ENCODE data around the gene PARM1. TPM values are rescaled to one million over a fixed set of nuclear protein-coding genes. Genes with fewer than 3 reads are reported as not detected.

PARM1 gene, protein sequence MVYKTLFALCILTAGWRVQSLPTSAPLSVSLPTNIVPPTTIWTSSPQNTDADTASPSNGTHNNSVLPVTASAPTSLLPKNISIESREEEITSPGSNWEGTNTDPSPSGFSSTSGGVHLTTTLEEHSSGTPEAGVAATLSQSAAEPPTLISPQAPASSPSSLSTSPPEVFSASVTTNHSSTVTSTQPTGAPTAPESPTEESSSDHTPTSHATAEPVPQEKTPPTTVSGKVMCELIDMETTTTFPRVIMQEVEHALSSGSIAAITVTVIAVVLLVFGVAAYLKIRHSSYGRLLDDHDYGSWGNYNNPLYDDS
- 37.0 TPM for polyA plus RNA-seq

DNA sequence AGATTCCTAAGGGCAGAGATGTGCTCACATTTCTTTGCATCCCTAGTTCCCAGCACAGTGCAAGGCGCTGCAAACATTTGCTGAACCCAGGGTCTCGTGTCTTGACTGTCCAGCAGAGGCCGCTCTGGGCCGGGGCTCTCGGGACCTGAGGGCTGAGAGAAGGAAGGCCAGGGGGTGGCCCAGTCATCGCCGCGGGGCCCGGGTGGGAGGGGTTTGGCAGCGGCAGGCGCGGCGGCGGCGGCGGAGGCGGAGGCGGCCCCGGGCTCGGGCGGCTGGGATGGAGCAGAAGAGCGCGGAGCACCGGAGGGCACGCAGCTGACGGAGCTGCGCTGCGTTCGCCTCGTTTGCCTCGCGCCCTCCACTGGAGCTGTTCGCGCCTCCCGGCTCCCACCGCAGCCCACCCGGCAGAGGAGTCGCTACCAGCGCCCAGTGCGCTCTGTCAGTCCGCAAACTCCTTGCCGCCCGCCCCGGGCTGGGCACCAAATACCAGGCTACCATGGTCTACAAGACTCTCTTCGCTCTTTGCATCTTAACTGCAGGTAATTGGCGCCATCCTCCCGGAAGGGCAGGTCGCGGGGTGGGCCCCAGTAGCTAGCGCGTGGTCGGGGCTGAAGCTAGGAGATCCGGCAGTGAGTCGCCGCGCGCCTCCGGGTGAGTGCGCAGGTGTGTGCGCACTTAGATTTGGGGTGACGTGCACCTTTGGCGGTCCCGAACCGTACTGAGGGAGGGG lies at the start of gene PARM1:
Gene PARM1 (plus strand): TSS at position 285 of the 730 bp plus-strand sequence. CDS start 212 bp downstream, at position 497.
- H3K4me3 Mint-ChIP-seq: peak within 1 kb of the TSS; percentile 95 to 99 (median 99)
- H3K4me1 Mint-ChIP-seq: peaks cover 26 to 32% (median 29%) of the 10 kb centered on the region in 3 donors
- peak within 1 kb of the TSS; percentile 93 to 99 (median 96) for H3K27ac Mint-ChIP-seq
- H3K27me3 Mint-ChIP-seq: peaks cover 4% of the 10 kb centered on the region
- H3K36me3 Mint-ChIP-seq: peaks cover 8% of the 10 kb centered on the region
- no peaks in the 10 kb centered on the region for H3K9me3 Mint-ChIP-seq

DNA sequence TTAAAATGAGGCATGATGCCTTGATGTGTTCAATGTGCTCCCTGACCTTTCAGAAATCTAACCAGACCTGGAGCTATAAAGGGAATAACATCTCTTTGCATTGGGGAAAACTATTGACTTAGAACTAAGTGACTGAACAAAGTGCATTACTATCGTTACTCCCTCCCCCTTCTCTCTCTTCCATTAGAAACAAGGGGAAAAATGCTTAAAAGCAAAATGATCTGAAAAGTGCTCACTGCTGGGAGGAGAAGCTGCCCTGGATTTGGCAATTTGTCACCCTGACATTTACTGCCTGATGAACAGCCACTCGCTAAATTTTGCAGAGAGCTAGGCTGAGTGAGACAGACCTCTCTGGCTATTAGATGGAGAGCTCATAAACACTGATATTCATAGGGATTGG lies 48.6 kb upstream of the PARM1 start:
- Mint-ChIP-seq H3K27me3 (peaks cover 6% of the 10 kb centered on the region), H3K4me1 (no peaks in the 10 kb centered on the region), H3K4me3 (no peak overlapping the region), H3K9me3 (peaks cover 0 to 5% (median 3%) of the 10 kb centered on the region in 3 donors), H3K27ac (peak overlapping the region in 1 of 3 donors; percentile 32), H3K36me3 (no peaks in the 10 kb centered on the region)

DNA sequence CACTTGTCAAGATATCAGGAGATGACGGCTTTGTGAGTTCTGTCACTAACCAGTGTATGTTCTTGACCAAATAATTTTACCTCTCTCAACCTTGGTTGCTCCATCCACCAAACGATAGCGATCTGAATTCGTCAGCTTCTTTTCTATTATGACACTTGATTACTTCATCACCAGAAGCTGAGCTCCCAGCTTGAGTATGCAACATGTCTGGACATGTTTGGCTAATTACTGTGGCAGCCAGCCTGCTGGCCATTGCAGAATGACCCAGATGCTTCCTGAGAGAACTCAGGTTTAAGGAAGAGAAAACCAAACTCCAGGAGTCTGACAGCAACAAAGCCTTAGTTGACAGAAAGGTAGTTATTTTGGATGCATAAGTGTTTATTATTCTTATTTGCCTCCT lies 46.4 kb upstream of the PARM1 start:
- Mint-ChIP-seq H3K27ac (no peak overlapping the region), H3K36me3 (no peaks in the 10 kb centered on the region), H3K27me3 (peaks cover under 1% of the 10 kb centered on the region), H3K4me3 (no peak overlapping the region), H3K9me3 (peaks cover 0 to 1% (median 0%) of the 10 kb centered on the region in 3 donors), H3K4me1 (no peaks in the 10 kb centered on the region)

DNA sequence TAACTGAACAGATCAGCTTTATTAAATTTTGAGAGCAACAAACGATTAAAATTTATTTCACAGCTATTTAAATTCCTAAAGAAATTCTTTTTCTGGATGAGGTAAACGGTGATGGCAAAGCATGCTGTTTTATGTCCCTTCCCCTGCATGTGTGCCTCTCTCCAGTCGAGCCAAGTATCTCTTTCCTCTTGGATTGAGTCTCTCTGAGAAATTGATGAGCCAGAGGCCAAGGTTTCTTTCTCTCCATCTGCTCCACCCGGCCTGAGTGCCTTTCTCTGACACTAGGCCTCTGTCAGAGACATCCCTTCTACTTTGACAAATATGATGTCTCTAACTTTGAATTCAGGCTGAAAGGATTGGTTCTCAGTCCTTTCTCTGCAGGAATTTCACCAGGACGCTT lies 42.6 kb upstream of the PARM1 start:
- no peaks in the 10 kb centered on the region for H3K27me3 Mint-ChIP-seq
- no peak overlapping the region for H3K27ac Mint-ChIP-seq
- H3K9me3 Mint-ChIP-seq: no peaks in the 10 kb centered on the region
- no peak overlapping the region for H3K4me3 Mint-ChIP-seq
- H3K4me1 Mint-ChIP-seq: peaks cover 8 to 11% (median 9%) of the 10 kb centered on the region in 3 donors
- H3K36me3 Mint-ChIP-seq: no peaks in the 10 kb centered on the region

DNA sequence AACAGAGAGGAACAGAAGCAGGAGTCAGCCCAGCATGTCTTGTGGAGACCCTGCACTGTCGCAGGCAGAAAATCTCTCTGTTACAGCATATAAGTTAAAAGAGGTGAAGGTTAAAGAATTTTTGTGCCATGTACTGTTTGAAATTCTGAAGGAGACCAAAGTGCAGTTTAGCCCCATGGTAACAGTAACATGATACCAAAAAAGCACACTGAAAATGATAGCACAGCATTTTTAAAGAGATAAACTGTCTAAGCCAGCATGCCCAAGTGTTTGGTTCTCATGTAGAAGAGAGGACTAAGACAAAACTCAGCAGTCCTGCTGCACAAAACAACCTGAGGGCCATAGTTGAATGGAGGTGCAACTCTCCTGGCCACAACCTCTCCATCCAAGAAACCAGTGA lies 41.9 kb upstream of the PARM1 start:
- no peak overlapping the region for H3K27ac Mint-ChIP-seq
- H3K4me1 Mint-ChIP-seq: peaks cover 8 to 11% (median 9%) of the 10 kb centered on the region in 3 donors
- H3K4me3 Mint-ChIP-seq: no peak overlapping the region
- H3K36me3 Mint-ChIP-seq: no peaks in the 10 kb centered on the region
- H3K9me3 Mint-ChIP-seq: no peaks in the 10 kb centered on the region
- no peaks in the 10 kb centered on the region for H3K27me3 Mint-ChIP-seq

DNA sequence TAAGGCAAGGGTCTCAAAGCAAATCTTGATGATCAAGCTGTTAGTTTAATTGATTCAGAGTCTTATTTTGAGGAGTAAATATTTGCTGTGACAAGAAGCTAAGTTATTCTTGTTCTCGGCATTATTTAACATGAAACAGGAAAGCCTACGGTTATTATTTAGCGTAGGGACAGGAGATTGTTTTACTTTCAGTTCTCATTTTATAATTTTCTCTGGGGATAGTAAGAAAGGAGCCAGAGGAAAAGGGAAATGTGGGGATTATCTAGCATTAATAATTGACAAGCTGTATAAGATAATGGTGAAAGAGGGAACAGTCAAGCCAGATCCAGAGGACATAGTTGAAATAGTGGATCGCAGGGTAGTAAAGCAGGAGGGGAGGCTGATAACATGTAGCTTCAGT lies 39.7 kb upstream of the PARM1 start:
- Mint-ChIP-seq H3K27me3 (no peaks in the 10 kb centered on the region), H3K4me3 (peak overlapping the region in 2 of 4 donors; percentile 18 to 24), H3K36me3 (no peaks in the 10 kb centered on the region), H3K27ac (no peak overlapping the region), H3K9me3 (no peaks in the 10 kb centered on the region), H3K4me1 (peaks cover 8 to 11% (median 9%) of the 10 kb centered on the region in 3 donors)

DNA sequence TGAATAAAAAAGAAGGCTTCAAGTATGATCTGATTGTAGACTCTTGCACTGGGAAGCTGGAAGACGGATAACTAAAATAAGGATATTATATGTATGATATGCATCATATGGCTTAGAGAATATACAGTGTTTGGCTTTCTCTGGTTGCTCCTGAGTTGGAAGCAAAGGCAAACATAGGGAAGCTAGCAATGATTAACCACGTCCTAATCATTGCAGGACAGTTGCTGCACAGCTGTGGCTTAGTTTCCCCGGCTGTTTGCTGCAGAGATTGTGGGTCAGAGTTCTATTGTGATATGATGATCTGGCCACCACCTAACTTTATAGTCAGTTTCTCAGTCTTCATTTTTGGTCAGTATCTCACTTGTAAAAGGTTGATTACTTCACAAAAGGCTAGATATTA lies 36.3 kb upstream of the PARM1 start:
- Mint-ChIP-seq H3K4me3 (no peak overlapping the region), H3K4me1 (peaks cover 8 to 11% (median 9%) of the 10 kb centered on the region in 3 donors), H3K27me3 (no peaks in the 10 kb centered on the region), H3K36me3 (no peaks in the 10 kb centered on the region), H3K9me3 (no peaks in the 10 kb centered on the region), H3K27ac (no peak overlapping the region)

DNA sequence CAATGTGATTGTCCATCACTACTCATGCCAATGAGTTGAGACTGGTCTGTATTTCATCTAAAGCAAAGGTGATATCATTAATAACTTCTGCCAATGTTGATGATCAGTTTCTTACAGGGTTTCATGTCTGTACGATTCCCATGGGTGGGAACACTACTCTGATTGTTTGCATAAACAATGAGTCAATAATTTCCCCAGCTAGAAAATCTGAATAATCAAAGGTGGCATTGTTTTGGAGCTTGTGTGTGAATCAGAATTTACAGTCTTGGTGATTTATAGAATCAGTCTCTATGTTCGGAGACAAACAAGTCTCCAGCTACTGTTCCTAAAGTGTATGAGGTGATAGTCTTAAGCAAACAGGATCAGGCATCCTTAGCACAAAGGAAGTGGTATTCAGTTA lies 35.5 kb upstream of the PARM1 start:
- Mint-ChIP-seq H3K4me1 (peaks cover 8 to 10% (median 9%) of the 10 kb centered on the region in 3 donors), H3K36me3 (no peaks in the 10 kb centered on the region), H3K9me3 (no peaks in the 10 kb centered on the region), H3K27me3 (no peaks in the 10 kb centered on the region), H3K27ac (no peak overlapping the region), H3K4me3 (no peak overlapping the region)

DNA sequence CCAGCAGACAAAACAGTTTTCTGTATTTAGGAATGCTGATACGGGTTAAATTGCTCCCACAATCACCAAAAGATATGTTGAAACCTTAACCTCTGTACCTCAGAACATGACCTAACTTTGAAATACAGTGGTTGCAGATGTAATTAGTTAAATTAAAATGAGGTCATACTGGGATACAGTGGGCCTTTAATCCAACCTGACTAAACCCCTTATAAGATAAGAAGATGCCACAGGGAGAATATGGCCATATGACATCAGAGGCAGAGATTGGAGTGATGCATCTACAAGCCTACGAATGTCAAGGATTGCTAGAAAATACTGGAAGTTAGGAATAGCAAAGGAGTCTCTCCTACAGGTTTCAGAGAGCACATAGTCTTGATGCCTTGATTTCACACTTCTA lies 32.1 kb upstream of the PARM1 start:
- Mint-ChIP-seq H3K36me3 (peaks cover 1% of the 10 kb centered on the region), H3K27me3 (no peaks in the 10 kb centered on the region), H3K4me3 (no peak overlapping the region), H3K4me1 (no peaks in the 10 kb centered on the region), H3K27ac (no peak overlapping the region), H3K9me3 (no peaks in the 10 kb centered on the region)

DNA sequence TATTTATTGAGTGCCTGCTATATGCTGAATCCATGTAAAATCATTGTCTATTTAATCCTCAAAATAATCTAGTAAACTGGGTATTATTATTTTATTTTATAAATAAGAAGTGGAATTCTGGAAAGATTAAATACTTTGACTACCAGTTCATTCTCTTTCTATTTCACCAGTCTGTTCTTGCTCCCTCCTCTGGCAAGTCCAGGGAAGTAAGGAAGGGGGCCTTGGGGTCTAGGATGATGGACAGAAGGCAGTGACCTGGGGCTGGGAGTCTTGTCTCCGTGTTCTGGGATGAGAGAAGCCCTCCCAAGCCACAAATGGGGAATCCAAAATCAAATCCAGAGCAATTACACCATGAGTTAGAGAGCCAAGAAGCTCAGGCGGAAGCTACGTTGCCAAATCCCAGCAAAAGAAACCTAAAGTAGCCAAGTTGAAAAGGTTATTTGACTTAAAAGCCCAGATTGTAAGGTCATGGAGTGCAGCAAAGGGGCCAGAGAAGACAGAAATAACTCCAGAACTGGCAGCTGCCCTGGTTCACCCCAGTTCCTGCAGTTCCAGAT lies 28.3 kb upstream of the PARM1 start:
- Mint-ChIP-seq H3K27ac (no peak overlapping the region), H3K4me1 (no peaks in the 10 kb centered on the region), H3K27me3 (no peaks in the 10 kb centered on the region), H3K36me3 (peaks cover 1% of the 10 kb centered on the region), H3K9me3 (no peaks in the 10 kb centered on the region), H3K4me3 (no peak overlapping the region)

DNA sequence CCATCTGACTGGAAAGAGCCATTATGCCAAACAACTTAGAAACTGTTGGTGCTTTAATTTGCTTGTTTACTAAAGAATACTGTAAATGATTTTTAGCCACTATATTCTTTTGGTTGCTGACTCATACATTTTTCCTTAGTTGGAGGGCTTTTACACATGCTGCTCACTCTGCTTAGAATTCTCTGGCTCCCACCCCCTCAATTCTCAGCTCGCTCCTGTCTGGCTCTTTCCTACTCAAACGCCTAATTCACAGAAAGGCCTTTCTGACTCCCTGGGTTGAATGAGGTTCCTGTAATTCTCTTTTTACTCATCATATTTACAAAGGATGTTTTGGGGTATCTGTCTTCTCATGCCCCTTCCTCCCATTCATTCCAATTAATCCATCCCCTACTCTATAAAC lies 26.1 kb upstream of the PARM1 start:
- H3K4me3 Mint-ChIP-seq: no peak overlapping the region
- peaks cover 0 to 3% (median 0%) of the 10 kb centered on the region in 3 donors for H3K9me3 Mint-ChIP-seq
- no peaks in the 10 kb centered on the region for H3K27me3 Mint-ChIP-seq
- H3K27ac Mint-ChIP-seq: no peak overlapping the region
- no peaks in the 10 kb centered on the region for H3K4me1 Mint-ChIP-seq
- H3K36me3 Mint-ChIP-seq: peaks cover 1% of the 10 kb centered on the region

DNA sequence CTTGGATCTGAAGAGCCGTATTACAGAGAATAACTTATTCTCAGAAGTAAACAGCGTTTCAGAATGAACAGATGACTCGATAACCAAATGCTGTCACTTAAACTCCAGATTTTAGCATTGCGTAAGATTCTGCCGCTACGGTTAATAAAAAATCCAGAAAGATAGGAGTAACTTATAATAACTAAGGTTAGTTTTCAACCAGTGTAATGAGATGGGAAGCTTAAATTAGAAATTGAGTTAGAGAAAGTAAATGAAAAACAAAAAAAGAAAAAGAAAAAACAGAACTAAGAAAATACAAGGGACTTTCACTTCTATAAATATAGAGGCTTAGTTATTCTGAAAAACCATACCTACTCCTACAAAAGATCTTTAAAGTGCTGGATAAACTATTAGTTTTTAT lies 13.1 kb upstream of the PARM1 start:
- Mint-ChIP-seq H3K4me3 (peak overlapping the region; percentile 68 to 88 (median 81)), H3K27me3 (peaks cover 2% of the 10 kb centered on the region), H3K27ac (no peak overlapping the region), H3K4me1 (peaks cover 11 to 16% (median 12%) of the 10 kb centered on the region in 3 donors), H3K9me3 (peaks cover 0 to 1% (median under 1%) of the 10 kb centered on the region in 3 donors), H3K36me3 (no peaks in the 10 kb centered on the region)

DNA sequence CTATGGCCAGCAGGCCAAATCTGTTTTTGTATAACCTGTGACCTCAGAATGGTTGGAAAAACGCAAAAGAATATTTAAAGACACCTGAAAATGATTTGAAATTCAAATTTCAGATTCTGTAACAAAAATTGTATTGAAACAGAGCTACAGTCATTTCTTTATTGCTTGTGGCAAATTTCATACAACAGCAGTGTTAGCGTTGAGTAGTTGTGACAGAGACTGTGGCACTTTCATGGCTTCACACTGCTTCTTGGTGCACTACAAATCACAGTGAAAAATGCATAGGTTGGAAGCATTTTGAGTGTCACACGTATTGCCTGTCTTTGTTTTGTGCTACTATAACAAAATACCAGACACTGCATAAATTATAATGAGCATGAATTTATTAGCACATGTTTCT lies 12.2 kb upstream of the PARM1 start:
- Mint-ChIP-seq H3K9me3 (no peaks in the 10 kb centered on the region), H3K36me3 (peaks cover 2% of the 10 kb centered on the region), H3K27ac (no peak overlapping the region), H3K4me1 (peaks cover 11 to 16% (median 12%) of the 10 kb centered on the region in 3 donors), H3K4me3 (peak overlapping the region in 1 of 4 donors; percentile 88), H3K27me3 (peaks cover 1% of the 10 kb centered on the region)

DNA sequence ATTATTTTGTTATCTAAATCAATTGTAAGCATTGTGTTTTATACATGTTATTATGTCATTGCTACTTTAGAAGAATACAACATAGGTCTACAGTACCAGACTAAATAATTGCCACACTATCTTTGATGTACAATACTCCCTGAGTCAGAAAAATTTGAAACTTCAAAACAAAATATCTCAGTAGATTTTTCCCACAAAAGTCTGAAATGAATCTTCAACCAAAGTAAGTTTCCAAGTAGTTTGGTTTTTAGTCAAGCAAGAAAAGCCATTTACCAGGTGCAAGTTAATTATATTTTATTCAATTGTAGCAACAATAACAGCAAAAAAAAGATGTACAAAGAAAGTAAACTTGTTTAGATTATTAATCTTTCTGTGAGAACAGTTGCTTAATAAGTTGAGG lies 11.4 kb upstream of the PARM1 start:
- Mint-ChIP-seq H3K9me3 (no peaks in the 10 kb centered on the region), H3K4me1 (peaks cover 11 to 16% (median 12%) of the 10 kb centered on the region in 3 donors), H3K4me3 (no peak overlapping the region), H3K27ac (no peak overlapping the region), H3K27me3 (peaks cover 1% of the 10 kb centered on the region), H3K36me3 (peaks cover 2% of the 10 kb centered on the region)

DNA sequence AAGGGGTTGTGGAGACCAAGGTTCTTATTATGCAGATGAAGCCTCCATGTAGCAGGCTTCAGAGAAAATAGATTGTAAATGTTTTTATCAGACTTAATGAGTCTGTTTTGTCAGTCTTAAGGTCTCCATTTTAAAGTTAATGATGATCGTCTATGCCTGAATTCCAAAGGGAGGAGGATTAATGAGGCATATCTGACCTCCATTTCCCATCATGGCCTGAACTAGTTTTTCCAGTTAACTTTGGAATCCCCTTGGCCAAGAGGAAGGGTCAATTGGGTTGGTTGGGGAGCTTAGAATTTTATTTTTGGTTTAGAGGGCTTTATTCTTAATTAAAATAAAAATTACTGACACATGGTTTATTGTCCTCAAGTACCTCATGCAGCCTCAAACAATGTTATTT lies 6.9 kb upstream of the PARM1 start:
- no peak overlapping the region for H3K27ac Mint-ChIP-seq
- H3K4me3 Mint-ChIP-seq: no peak overlapping the region

More for the DNA sequence above, 6.9 kb upstream of the PARM1 start:
- no peaks in the 10 kb centered on the region for H3K9me3 Mint-ChIP-seq
- peaks cover 2% of the 10 kb centered on the region for H3K36me3 Mint-ChIP-seq
- H3K27me3 Mint-ChIP-seq: no peaks in the 10 kb centered on the region
- peaks cover 7 to 12% (median 12%) of the 10 kb centered on the region in 3 donors for H3K4me1 Mint-ChIP-seq

All from IgD-negative memory B cell (primary cell).